A673 (cell line): ENCODE data around the gene ARHGEF40. TPM values are rescaled to one million over a fixed set of nuclear protein-coding genes. Genes with fewer than 3 reads are reported as not detected.

Experiments
- BruUV-seq: library from RNA; stranded (reverse); fragments of 400-500 nt; replicated peaks from 2 replicates; lab custom pipeline; 2021; lab: Mats Ljungman, UMichigan
- CTCF ChIA-PET: fragments of 300-600 bp; sonication (Branson Sonifier 250); formaldehyde crosslinking; loops from one replicate; lab custom pipeline; 2022; ENCODE audit warnings: antibody characterized with exemption; lab: Charles Lee
- POLR2A ChIA-PET: fragments of 300-600 bp; sonication (Branson Sonifier 250); formaldehyde crosslinking; loops from one replicate; lab custom pipeline; 2022; ENCODE audit warnings: antibody characterized with exemption; ENCODE audit not compliant: low non-redundant PET; lab: Charles Lee
- DNase-seq: peaks from one replicate; pipeline ENCODE4 v3.0.0-alpha.2; 2015; ENCODE audit warnings: low spot score
- H3K27ac ChIP-seq: fragments of 200-600 bp; sonication (generic); 2 replicates; pipeline ENCODE4 v1.5.1; 2016; ENCODE audit warnings: mixed run types, low read depth, mild to moderate bottlenecking, mixed read lengths, antibody characterized with exemption, low read length; ENCODE audit not compliant: poor library complexity, severe bottlenecking
- H3K27me3 ChIP-seq: fragments of 200-600 bp; sonication (generic); replicated peaks from 2 replicates; pipeline ENCODE4 v1.6.1; 2017; ENCODE audit warnings: mixed run types, low read depth, mild to moderate bottlenecking, mixed read lengths, antibody characterized with exemption, low read length; ENCODE audit not compliant: insufficient read depth, poor library complexity
- H3K36me3 ChIP-seq: fragments of 200-600 bp; sonication (generic); 2 replicates; pipeline ENCODE4 v1.6.1; 2016; ENCODE audit warnings: mixed run types, mild to moderate bottlenecking, mixed read lengths, antibody characterized with exemption, low read length; ENCODE audit not compliant: insufficient read depth, poor library complexity, severe bottlenecking
- H3K4me1 ChIP-seq: fragments of 200-600 bp; sonication (generic); 2 replicates; pipeline ENCODE4 v1.6.1; 2017; ENCODE audit warnings: mixed run types, mild to moderate bottlenecking, mixed read lengths, antibody characterized with exemption, low read length; ENCODE audit not compliant: insufficient read depth, poor library complexity, severe bottlenecking
- H3K4me3 ChIP-seq: fragments of 200-600 bp; sonication (generic); 2 replicates; pipeline ENCODE4 v1.5.1; 2016; ENCODE audit warnings: low read depth, mixed run types, mild to moderate bottlenecking, mixed read lengths, low read length; ENCODE audit not compliant: poor library complexity, severe bottlenecking
- H3K9me3 ChIP-seq: fragments of 200-600 bp; sonication (generic); 2 replicates; pipeline ENCODE4 v1.6.1; 2016; ENCODE audit warnings: mixed run types, low read depth, mild to moderate bottlenecking, mixed read lengths, antibody characterized with exemption, low read length; ENCODE audit not compliant: poor library complexity, severe bottlenecking
- CTCF ChIP-seq: fragments of 300-800, 200-600 bp; sonication (generic); conservative IDR thresholded peaks from 2 replicates; pipeline ENCODE4 v1.5.1; 2017; ENCODE audit warnings: low read depth, mild to moderate bottlenecking, antibody characterized with exemption, low read length, moderate library complexity, mixed read lengths
- EZH2 ChIP-seq: fragments of 200-600 bp; sonication (generic); IDR thresholded peaks from 2 replicates; pipeline ENCODE4 v1.6.1; 2017; ENCODE audit warnings: borderline replicate concordance, low read depth, mild to moderate bottlenecking, mixed read lengths, antibody characterized with exemption, low read length; ENCODE audit not compliant: poor library complexity, severe bottlenecking
- intact Hi-C: fragments of 100-400 bp; cut with micrococcal nuclease; formaldehyde crosslinking; loops from one replicate; pipeline ENCODE4 v1.10.0; 2022; ENCODE audit not compliant: unreplicated experiment
- total RNA-seq: library from RNA; stranded (reverse); gene quantifications from 2 replicates; pipeline ENCODE4 v1.2.3, GENCODE V29; 2021

ARHGEF40 gene
- total RNA-seq, 1 experiment from 2014 or later = 89.6 TPM

GRCh38 chr14:21050597-21050996, 19.5 kb upstream of the ARHGEF40 start:
- BruUV-seq = no TSS peak
- no peak overlapping the region for H3K4me3 ChIP-seq
- intact Hi-C loops = no loop called here
- H3K9me3 ChIP-seq = no peaks in the 10 kb centered on the region
- no peak overlapping the region for H3K27ac ChIP-seq
- H3K4me1 ChIP-seq = no peaks in the 10 kb centered on the region
- no peak for DNase-seq
- TF ChIP-seq CTCF (no peak), EZH2 (no peak)
- H3K27me3 ChIP-seq = no peaks in the 10 kb centered on the region
- CTCF ChIA-PET = no interaction called here
- no peaks in the 10 kb centered on the region for H3K36me3 ChIP-seq
- POLR2A ChIA-PET = no interaction called here

DNA sequence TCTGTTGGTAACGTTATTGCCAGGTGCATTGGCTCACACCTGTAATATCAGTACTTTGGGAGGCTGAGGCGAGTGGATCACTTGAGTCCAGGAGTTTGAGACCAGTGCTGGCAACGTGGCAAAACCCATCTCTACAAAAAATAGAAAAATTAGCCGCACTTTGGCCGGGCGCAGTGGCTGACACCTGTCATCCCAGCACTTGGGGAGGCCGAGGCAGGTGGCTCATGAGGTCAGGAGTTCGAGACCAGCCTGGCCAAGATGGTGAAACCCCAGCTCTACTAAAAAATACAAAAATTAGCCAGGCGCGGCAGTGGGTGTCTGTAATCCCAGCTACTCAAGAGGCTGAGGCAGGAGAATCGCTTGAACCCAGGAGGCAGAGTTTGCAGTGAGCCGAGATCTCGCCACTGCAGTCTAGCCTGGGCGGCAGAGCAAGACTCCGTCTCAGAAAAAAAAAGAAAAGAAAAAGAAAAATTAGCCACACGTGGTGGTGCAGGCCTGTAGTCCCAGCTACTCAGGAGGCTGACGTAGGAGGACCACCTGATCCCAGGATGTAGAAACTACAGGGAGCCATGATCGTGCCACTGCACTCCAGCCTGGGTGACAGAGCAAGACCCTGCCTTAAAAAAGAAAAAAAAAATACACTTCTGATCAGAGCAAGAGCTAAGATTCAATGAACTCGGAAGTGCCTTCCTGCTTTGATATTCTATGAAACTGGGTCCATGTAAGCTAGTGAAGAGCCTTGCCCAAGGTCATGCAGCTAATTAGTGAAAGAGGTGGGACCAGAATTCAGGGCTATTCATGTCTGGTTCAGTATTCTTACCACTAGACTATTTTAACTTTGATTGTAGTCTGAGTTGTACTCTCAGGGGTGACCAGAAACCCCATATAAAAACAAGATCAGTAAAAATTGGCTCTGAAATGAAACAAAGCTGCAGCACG, 16.7 kb upstream of the ARHGEF40 start:
- intact Hi-C loops = no loop called here
- Histone ChIP-seq H3K9me3 (no peaks in the 10 kb centered on the region), H3K4me3 (no peak overlapping the region), H3K27ac (no peak overlapping the region), H3K27me3 (no peaks in the 10 kb centered on the region), H3K4me1 (no peaks in the 10 kb centered on the region), H3K36me3 (no peaks in the 10 kb centered on the region)
- TF ChIP-seq EZH2 = no peak
- TF ChIP-seq CTCF = no peak
- ChIA-PET CTCF (no interaction called here), POLR2A (no interaction called here)
- no TSS peak for BruUV-seq
- DNase-seq = no peak

GRCh38 chr14:21054123-21054767, 15.9 kb upstream of the ARHGEF40 start:
- POLR2A ChIA-PET = no interaction called here

More at GRCh38 chr14:21054123-21054767, 15.9 kb upstream of the ARHGEF40 start:
- no peak for DNase-seq
- Histone ChIP-seq H3K4me1 (no peaks in the 10 kb centered on the region), H3K36me3 (no peaks in the 10 kb centered on the region), H3K27me3 (no peaks in the 10 kb centered on the region), H3K27ac (no peak overlapping the region), H3K4me3 (no peak overlapping the region), H3K9me3 (no peaks in the 10 kb centered on the region)
- CTCF ChIA-PET = no interaction called here
- no TSS peak for BruUV-seq
- intact Hi-C loops = no loop called here
- TF ChIP-seq CTCF (no peak), EZH2 (no peak)
